Measurements from ENCODE around the gene NIN.

Gene NIN

GRCh38 chr14:50862036-50862570, 31.1 kb upstream of the NIN start:
- peaks cover 11% of the 10 kb centered on the region for H3K4me1 ChIP-seq (ENCODE audit: control insufficient read depth, insufficient read depth, low read length, unreplicated experiment)
- no peak overlapping the region for H2AFZ ChIP-seq (ENCODE audit: low read length, unreplicated experiment)
- H3K79me2 ChIP-seq (ENCODE audit: control insufficient read depth, insufficient read depth, low read length, unreplicated experiment), result no peaks in the 10 kb centered on the region
- H3K27ac ChIP-seq (ENCODE audit: low read depth, low read length), result no peak overlapping the region
- peaks cover 5% of the 10 kb centered on the region; the same call in 1 of the 2 replicates for H3K27me3 ChIP-seq (ENCODE audit: insufficient read depth, low read length)
- H3K4me3 ChIP-seq (ENCODE audit: low read depth, low read length), result no peak overlapping the region
- no peaks in the 10 kb centered on the region for H3K36me3 ChIP-seq (ENCODE audit: insufficient read depth, low read length)

GRCh38 chr14:50860478-50861086, 29.6 kb upstream of the NIN start:
- Histone ChIP-seq H2AFZ (ENCODE audit: low read length, unreplicated experiment) (peak overlapping the region; percentile 91), H3K27ac (ENCODE audit: low read depth, low read length) (peak overlapping the region; percentile 39), H3K36me3 (ENCODE audit: insufficient read depth, low read length) (no peaks in the 10 kb centered on the region), H3K4me3 (ENCODE audit: low read depth, low read length) (peak overlapping the region; percentile 81), H3K27me3 (ENCODE audit: insufficient read depth, low read length) (no peaks in the 10 kb centered on the region), H3K79me2 (ENCODE audit: control insufficient read depth, insufficient read depth, low read length, unreplicated experiment) (no peaks in the 10 kb centered on the region), H3K4me1 (ENCODE audit: control insufficient read depth, insufficient read depth, low read length, unreplicated experiment) (peaks cover 11% of the 10 kb centered on the region)

- no peaks in the 10 kb centered on the region for H3K27me3 ChIP-seq (ENCODE audit: insufficient read depth, low read length)
- peak overlapping the region; percentile 81 for H3K4me3 ChIP-seq (ENCODE audit: low read depth, low read length)
- no peaks in the 10 kb centered on the region for H3K79me2 ChIP-seq (ENCODE audit: control insufficient read depth, insufficient read depth, low read length, unreplicated experiment)
- H3K36me3 ChIP-seq (ENCODE audit: insufficient read depth, low read length), result no peaks in the 10 kb centered on the region
- peak overlapping the region; percentile 91 for H2AFZ ChIP-seq (ENCODE audit: low read length, unreplicated experiment)
- H3K4me1 ChIP-seq (ENCODE audit: control insufficient read depth, insufficient read depth, low read length, unreplicated experiment), result peaks cover 11% of the 10 kb centered on the region
- H3K27ac ChIP-seq (ENCODE audit: low read depth, low read length), result no peak overlapping the region
Observed at GRCh38 chr14:50859296-50859624, 28.3 kb upstream of the NIN start.

GRCh38 chr14:50856660-50857059, 25.7 kb upstream of the NIN start:
- H3K4me1 ChIP-seq (ENCODE audit: control insufficient read depth, insufficient read depth, low read length, unreplicated experiment), result peaks cover 11% of the 10 kb centered on the region
- no peak overlapping the region for H3K4me3 ChIP-seq (ENCODE audit: low read depth, low read length)
- H3K79me2 ChIP-seq (ENCODE audit: control insufficient read depth, insufficient read depth, low read length, unreplicated experiment), result no peaks in the 10 kb centered on the region
- H3K27me3 ChIP-seq (ENCODE audit: insufficient read depth, low read length), result no peaks in the 10 kb centered on the region
- no peak overlapping the region for H2AFZ ChIP-seq (ENCODE audit: low read length, unreplicated experiment)
- no peak overlapping the region for H3K27ac ChIP-seq (ENCODE audit: low read depth, low read length)
- H3K36me3 ChIP-seq (ENCODE audit: insufficient read depth, low read length), result no peaks in the 10 kb centered on the region

- H3K27me3 ChIP-seq (ENCODE audit: insufficient read depth, low read length), result no peaks in the 10 kb centered on the region
- H3K36me3 ChIP-seq (ENCODE audit: insufficient read depth, low read length), result no peaks in the 10 kb centered on the region
- peaks cover 7% of the 10 kb centered on the region for H3K4me1 ChIP-seq (ENCODE audit: control insufficient read depth, insufficient read depth, low read length, unreplicated experiment)
- no peak overlapping the region for H2AFZ ChIP-seq (ENCODE audit: low read length, unreplicated experiment)
- H3K27ac ChIP-seq (ENCODE audit: low read depth, low read length), result no peak overlapping the region
- H3K79me2 ChIP-seq (ENCODE audit: control insufficient read depth, insufficient read depth, low read length, unreplicated experiment), result no peaks in the 10 kb centered on the region
- no peak overlapping the region for H3K4me3 ChIP-seq (ENCODE audit: low read depth, low read length)
Observed at GRCh38 chr14:50855558-50855957, 24.6 kb upstream of the NIN start.

- no peaks in the 10 kb centered on the region for H3K27me3 ChIP-seq (ENCODE audit: insufficient read depth, low read length)
- H3K4me3 ChIP-seq (ENCODE audit: low read depth, low read length), result no peak overlapping the region
- H3K27ac ChIP-seq (ENCODE audit: low read depth, low read length), result no peak overlapping the region
- no peaks in the 10 kb centered on the region for H3K79me2 ChIP-seq (ENCODE audit: control insufficient read depth, insufficient read depth, low read length, unreplicated experiment)
- peaks cover 4% of the 10 kb centered on the region for H3K4me1 ChIP-seq (ENCODE audit: control insufficient read depth, insufficient read depth, low read length, unreplicated experiment)
- no peaks in the 10 kb centered on the region for H3K36me3 ChIP-seq (ENCODE audit: insufficient read depth, low read length)
- H2AFZ ChIP-seq (ENCODE audit: low read length, unreplicated experiment), result no peak overlapping the region
Observed at GRCh38 chr14:50854521-50854920, 23.6 kb upstream of the NIN start.

GRCh38 chr14:50853891-50854290, 22.9 kb upstream of the NIN start:
- Histone ChIP-seq H3K4me1 (ENCODE audit: control insufficient read depth, insufficient read depth, low read length, unreplicated experiment) (no peaks in the 10 kb centered on the region), H3K4me3 (ENCODE audit: low read depth, low read length) (no peak overlapping the region), H3K27me3 (ENCODE audit: insufficient read depth, low read length) (no peaks in the 10 kb centered on the region), H3K79me2 (ENCODE audit: control insufficient read depth, insufficient read depth, low read length, unreplicated experiment) (no peaks in the 10 kb centered on the region), H2AFZ (ENCODE audit: low read length, unreplicated experiment) (no peak overlapping the region), H3K36me3 (ENCODE audit: insufficient read depth, low read length) (no peaks in the 10 kb centered on the region), H3K27ac (ENCODE audit: low read depth, low read length) (no peak overlapping the region)

- Histone ChIP-seq H3K79me2 (ENCODE audit: control insufficient read depth, insufficient read depth, low read length, unreplicated experiment) (no peaks in the 10 kb centered on the region), H3K4me1 (ENCODE audit: control insufficient read depth, insufficient read depth, low read length, unreplicated experiment) (peaks cover 9% of the 10 kb centered on the region), H2AFZ (ENCODE audit: low read length, unreplicated experiment) (no peak overlapping the region), H3K27me3 (ENCODE audit: insufficient read depth, low read length) (no peaks in the 10 kb centered on the region), H3K36me3 (ENCODE audit: insufficient read depth, low read length) (no peaks in the 10 kb centered on the region), H3K4me3 (ENCODE audit: low read depth, low read length) (no peak overlapping the region), H3K27ac (ENCODE audit: low read depth, low read length) (no peak overlapping the region)
Observed at GRCh38 chr14:50846226-50846880, 15.4 kb upstream of the NIN start.

GRCh38 chr14:50845166-50845565, 14.2 kb upstream of the NIN start:
- H3K36me3 ChIP-seq (ENCODE audit: insufficient read depth, low read length), result no peaks in the 10 kb centered on the region
- H3K4me1 ChIP-seq (ENCODE audit: control insufficient read depth, insufficient read depth, low read length, unreplicated experiment), result peaks cover 9% of the 10 kb centered on the region
- no peak overlapping the region for H3K4me3 ChIP-seq (ENCODE audit: low read depth, low read length)
- H3K27me3 ChIP-seq (ENCODE audit: insufficient read depth, low read length), result no peaks in the 10 kb centered on the region
- H3K27ac ChIP-seq (ENCODE audit: low read depth, low read length), result no peak overlapping the region
- no peak overlapping the region for H2AFZ ChIP-seq (ENCODE audit: low read length, unreplicated experiment)
- H3K79me2 ChIP-seq (ENCODE audit: control insufficient read depth, insufficient read depth, low read length, unreplicated experiment), result no peaks in the 10 kb centered on the region

- no peak overlapping the region for H2AFZ ChIP-seq (ENCODE audit: low read length, unreplicated experiment)
- H3K27ac ChIP-seq (ENCODE audit: low read depth, low read length), result no peak overlapping the region
- no peaks in the 10 kb centered on the region for H3K79me2 ChIP-seq (ENCODE audit: control insufficient read depth, insufficient read depth, low read length, unreplicated experiment)
- H3K36me3 ChIP-seq (ENCODE audit: insufficient read depth, low read length), result no peaks in the 10 kb centered on the region
- peaks cover 9% of the 10 kb centered on the region for H3K4me1 ChIP-seq (ENCODE audit: control insufficient read depth, insufficient read depth, low read length, unreplicated experiment)
- H3K4me3 ChIP-seq (ENCODE audit: low read depth, low read length), result no peak overlapping the region
- H3K27me3 ChIP-seq (ENCODE audit: insufficient read depth, low read length), result no peaks in the 10 kb centered on the region
Observed at GRCh38 chr14:50844391-50844790, 13.4 kb upstream of the NIN start.

GRCh38 chr14:50839691-50840090, 8.7 kb upstream of the NIN start:
- Histone ChIP-seq H3K27ac (ENCODE audit: low read depth, low read length) (no peak overlapping the region), H3K36me3 (ENCODE audit: insufficient read depth, low read length) (no peaks in the 10 kb centered on the region), H2AFZ (ENCODE audit: low read length, unreplicated experiment) (no peak overlapping the region), H3K4me3 (ENCODE audit: low read depth, low read length) (no peak overlapping the region), H3K4me1 (ENCODE audit: control insufficient read depth, insufficient read depth, low read length, unreplicated experiment) (peaks cover 5% of the 10 kb centered on the region), H3K27me3 (ENCODE audit: insufficient read depth, low read length) (no peaks in the 10 kb centered on the region), H3K79me2 (ENCODE audit: control insufficient read depth, insufficient read depth, low read length, unreplicated experiment) (no peaks in the 10 kb centered on the region)

Measured in ACC112 (cell line).